ENCODE measurements around the gene RPAP3. TPM values are rescaled to one million over a fixed set of nuclear protein-coding genes. Genes with fewer than 3 reads are reported as not detected.

RPAP3 gene
- total RNA-seq, 2 donors from 2014 or later = 15.0 to 26.5 TPM

GRCh38 chr12:47735649-47736048, 29.8 kb upstream of the RPAP3 start:
- Histone ChIP-seq H3K4me1 (replicated peaks) (no peaks in the 10 kb centered on the region), H3K36me3 (no peaks in the 10 kb centered on the region), H3K27me3 (replicated peaks; ENCODE audit: insufficient read depth) (no peaks in the 10 kb centered on the region), H3K4me3 (no peak overlapping the region), H3K27ac (peak overlapping the region; percentile 32 to 66), H3K9me3 (no peaks in the 10 kb centered on the region)
- WGBS = 89% methylated on average over 10 of the region's 11 CpGs
- intact Hi-C loops (cut with DNase I) = loop anchor here (2.0 kb wide), 1 partner anchor 19 kb away; no protein-coding TSS in a partner anchor
- no peak for DNase-seq (ENCODE audit: low spot score)
- TF ChIP-seq POLR2A (IDR thresholded peaks at IDR 0.05) (no peak), POLR2AphosphoS5 (IDR thresholded peaks at IDR 0.05) (no peak)
- TF ChIP-seq, protein P1, sequence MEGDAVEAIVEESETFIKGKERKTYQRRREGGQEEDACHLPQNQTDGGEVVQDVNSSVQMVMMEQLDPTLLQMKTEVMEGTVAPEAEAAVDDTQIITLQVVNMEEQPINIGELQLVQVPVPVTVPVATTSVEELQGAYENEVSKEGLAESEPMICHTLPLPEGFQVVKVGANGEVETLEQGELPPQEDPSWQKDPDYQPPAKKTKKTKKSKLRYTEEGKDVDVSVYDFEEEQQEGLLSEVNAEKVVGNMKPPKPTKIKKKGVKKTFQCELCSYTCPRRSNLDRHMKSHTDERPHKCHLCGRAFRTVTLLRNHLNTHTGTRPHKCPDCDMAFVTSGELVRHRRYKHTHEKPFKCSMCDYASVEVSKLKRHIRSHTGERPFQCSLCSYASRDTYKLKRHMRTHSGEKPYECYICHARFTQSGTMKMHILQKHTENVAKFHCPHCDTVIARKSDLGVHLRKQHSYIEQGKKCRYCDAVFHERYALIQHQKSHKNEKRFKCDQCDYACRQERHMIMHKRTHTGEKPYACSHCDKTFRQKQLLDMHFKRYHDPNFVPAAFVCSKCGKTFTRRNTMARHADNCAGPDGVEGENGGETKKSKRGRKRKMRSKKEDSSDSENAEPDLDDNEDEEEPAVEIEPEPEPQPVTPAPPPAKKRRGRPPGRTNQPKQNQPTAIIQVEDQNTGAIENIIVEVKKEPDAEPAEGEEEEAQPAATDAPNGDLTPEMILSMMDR (IDR thresholded peaks at IDR 0.05) = no peak

GRCh38 chr12:47734725-47735480, 29.1 kb upstream of the RPAP3 start:
- 62% methylated on average over 12 of the region's 12 CpGs for WGBS
- TF ChIP-seq POLR2A (IDR thresholded peaks at IDR 0.05) (no peak), POLR2AphosphoS5 (IDR thresholded peaks at IDR 0.05) (no peak)
- TF ChIP-seq, protein P1 (IDR thresholded peaks at IDR 0.05) = no peak
- no peaks in the 10 kb centered on the region for H3K4me1 ChIP-seq (replicated peaks)
- H3K4me3 ChIP-seq = no peak overlapping the region
- H3K36me3 ChIP-seq = no peaks in the 10 kb centered on the region
- H3K9me3 ChIP-seq = no peaks in the 10 kb centered on the region
- no peaks in the 10 kb centered on the region for H3K27me3 ChIP-seq (replicated peaks; ENCODE audit: insufficient read depth)
- DNase-seq (ENCODE audit: low spot score) = no peak
- intact Hi-C loops (cut with DNase I) = no loop called here
- peak overlapping the region; percentile 32 to 66 for H3K27ac ChIP-seq

- no peak for DNase-seq (ENCODE audit: low spot score)
- TF ChIP-seq, protein P1 (IDR thresholded peaks at IDR 0.05) = no peak
- TF ChIP-seq POLR2A (IDR thresholded peaks at IDR 0.05) = no peak
- no peak for TF ChIP-seq POLR2AphosphoS5 (IDR thresholded peaks at IDR 0.05)
- Histone ChIP-seq H3K27me3 (replicated peaks; ENCODE audit: insufficient read depth) (no peaks in the 10 kb centered on the region), H3K36me3 (no peaks in the 10 kb centered on the region), H3K4me1 (replicated peaks) (no peaks in the 10 kb centered on the region), H3K27ac (no peak overlapping the region), H3K9me3 (no peaks in the 10 kb centered on the region), H3K4me3 (no peak overlapping the region)
- intact Hi-C loops (cut with DNase I) = no loop called here
- WGBS = 80% methylated on average over 4 of the region's 4 CpGs
Observed at GRCh38 chr12:47733142-47733541, 27.3 kb upstream of the RPAP3 start.

GRCh38 chr12:47732504-47732903, 26.7 kb upstream of the RPAP3 start:
- TF ChIP-seq POLR2AphosphoS5 (IDR thresholded peaks at IDR 0.05) = no peak
- TF ChIP-seq, protein P1 (IDR thresholded peaks at IDR 0.05) = no peak
- no peak for TF ChIP-seq POLR2A (IDR thresholded peaks at IDR 0.05)
- WGBS = 80% methylated on average over 2 of the region's 2 CpGs
- no peaks in the 10 kb centered on the region for H3K36me3 ChIP-seq
- H3K4me1 ChIP-seq (replicated peaks) = no peaks in the 10 kb centered on the region
- H3K27ac ChIP-seq = no peak overlapping the region
- no peak overlapping the region for H3K4me3 ChIP-seq
- H3K27me3 ChIP-seq (replicated peaks; ENCODE audit: insufficient read depth) = no peaks in the 10 kb centered on the region
- no peak for DNase-seq (ENCODE audit: low spot score)
- no peaks in the 10 kb centered on the region for H3K9me3 ChIP-seq
- intact Hi-C loops (cut with DNase I) = no loop called here

DNA sequence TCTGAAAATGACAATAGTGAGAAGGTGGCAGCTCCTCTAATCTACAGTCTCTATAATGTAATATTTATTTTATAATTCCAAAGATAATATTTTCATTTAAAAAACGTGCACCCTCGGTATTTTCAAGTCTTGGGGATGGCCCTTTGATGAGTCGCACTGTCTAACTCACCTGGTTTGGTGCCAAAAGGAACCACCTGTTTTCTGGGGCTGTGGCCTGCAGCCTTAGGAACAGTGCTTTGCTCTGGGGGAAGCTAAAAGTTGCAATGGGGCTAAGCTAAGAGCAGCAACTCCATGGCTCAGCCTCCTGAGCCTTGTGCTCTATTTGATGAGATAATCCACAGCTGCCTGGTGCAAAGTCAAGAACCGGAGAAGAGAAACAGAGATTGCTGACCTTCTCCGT, 25.9 kb upstream of the RPAP3 start:
- Histone ChIP-seq H3K36me3 (no peaks in the 10 kb centered on the region), H3K9me3 (no peaks in the 10 kb centered on the region), H3K27ac (no peak overlapping the region), H3K4me3 (no peak overlapping the region), H3K4me1 (replicated peaks) (no peaks in the 10 kb centered on the region), H3K27me3 (replicated peaks; ENCODE audit: insufficient read depth) (no peaks in the 10 kb centered on the region)
- DNase-seq (ENCODE audit: low spot score) = no peak
- TF ChIP-seq POLR2A (IDR thresholded peaks at IDR 0.05) (no peak), POLR2AphosphoS5 (IDR thresholded peaks at IDR 0.05) (no peak)
- TF ChIP-seq, protein P1 (IDR thresholded peaks at IDR 0.05) = no peak
- WGBS = 74% methylated on average over 4 of the region's 5 CpGs
- intact Hi-C loops (cut with DNase I) = no loop called here
